SU-DHL-6 (cell line): ENCODE results near the gene CRYBG1.

Experiments used
- CTCF ChIP-seq: fragments of 200-600 bp; sonication (generic); IDR thresholded peaks from one replicate; pipeline ENCODE4 v1.5.1; 2017; ENCODE audit warnings: antibody characterized with exemption, mild to moderate bottlenecking, low read length, moderate library complexity; ENCODE audit not compliant: insufficient read depth, poor library complexity, severe bottlenecking
- EZH2phosphoT487 ChIP-seq: fragments of 200-600 bp; sonication (generic), shearing (Covaris generic); conservative IDR thresholded peaks from 2 replicates; pipeline ENCODE4 v1.6.1; 2018; ENCODE audit warnings: mild to moderate bottlenecking, antibody characterized with exemption, low read length, moderate library complexity, mixed read lengths

DNA sequence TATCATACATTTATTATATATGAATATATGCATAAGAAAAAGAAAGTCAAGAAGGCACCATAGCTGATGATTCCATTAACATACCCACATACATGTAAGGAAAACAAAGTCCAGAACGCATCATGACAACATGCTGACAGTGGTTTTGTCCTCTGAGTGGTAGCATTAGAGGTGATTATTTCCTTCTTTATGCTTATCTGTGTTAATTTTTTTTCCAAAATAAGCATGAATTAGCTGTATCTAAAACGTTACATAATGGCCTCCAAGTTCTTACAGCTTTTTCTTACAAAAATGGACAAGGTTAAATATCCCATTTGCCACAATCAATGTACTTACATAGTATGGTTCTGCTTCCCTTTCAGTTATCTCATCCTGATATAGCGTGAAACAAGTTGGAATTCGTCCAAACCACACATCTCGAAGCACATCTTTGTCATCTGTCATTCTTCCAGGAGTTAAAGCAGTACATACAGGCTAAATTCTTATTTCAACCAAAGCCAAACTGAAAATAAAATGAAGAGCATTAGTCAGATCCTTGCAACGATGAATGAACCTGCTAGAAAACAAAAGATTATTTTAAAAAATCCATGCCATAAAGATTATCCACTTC is 44.6 kb upstream of the CRYBG1 start:
- TF ChIP-seq CTCF (no peak), EZH2phosphoT487 (no peak)
